Hematopoietic multipotent progenitor cell treated with erythropoietin and hydrocortisone succinate and interleukin-3 and kit ligand, for 15 days (in vitro differentiated cells): ENCODE measurements around the gene BTD.
"Not testable (repeated sequence)": the region's sequence is repeated elsewhere in the genome, so short reads cannot be mapped to it uniquely, and the experiment has no call there.

Experiments used
- DNase-seq: peaks from one replicate; pipeline ENCODE4 v3.0.0-alpha.2; 2015; ENCODE audit warnings: low spot score

The BTD gene

DNA sequence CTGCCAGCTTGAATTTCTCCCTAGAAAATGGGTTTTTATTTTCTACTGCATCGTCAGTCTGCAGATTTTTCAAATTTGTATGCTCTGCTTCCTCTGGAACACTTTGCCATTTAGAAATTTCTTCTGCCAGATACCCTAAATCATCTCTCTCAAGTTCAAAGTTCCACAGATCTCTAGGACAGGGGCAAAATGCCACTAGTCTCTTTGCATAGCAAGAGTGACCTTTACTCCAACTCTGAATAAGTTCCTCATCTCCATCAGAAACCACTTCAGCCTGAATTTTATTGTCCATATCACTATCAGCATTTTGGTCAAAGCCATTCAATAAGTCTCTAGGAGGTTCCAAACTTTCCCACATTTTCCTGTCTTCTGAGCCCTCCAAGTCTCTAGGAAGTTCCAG is 3.0 kb downstream of the BTD start:
- DNase-seq: not testable (repeated sequence)

DNA sequence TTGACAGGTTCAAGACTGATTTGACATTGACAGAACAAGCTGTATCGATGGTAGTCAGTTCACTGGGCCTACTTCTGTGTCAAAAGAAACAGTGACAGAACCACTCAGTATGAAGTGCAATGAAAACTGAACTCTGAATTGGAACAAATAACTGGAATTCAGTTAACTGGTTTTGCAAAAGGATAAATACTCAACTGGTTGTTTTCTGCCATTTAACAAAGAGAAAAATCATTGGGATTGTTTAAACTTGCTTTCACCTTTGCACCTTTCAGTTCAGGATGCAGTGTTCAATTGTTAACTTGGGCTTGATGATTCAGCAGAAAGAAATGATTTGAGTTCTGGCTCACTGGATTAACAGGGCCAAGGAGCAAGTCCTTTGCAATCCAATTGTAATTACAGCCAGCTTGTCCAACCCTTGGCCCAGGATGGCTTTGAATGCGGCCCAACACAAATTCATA is 4.9 kb downstream of the BTD start:
- DNase-seq: no peak

DNA sequence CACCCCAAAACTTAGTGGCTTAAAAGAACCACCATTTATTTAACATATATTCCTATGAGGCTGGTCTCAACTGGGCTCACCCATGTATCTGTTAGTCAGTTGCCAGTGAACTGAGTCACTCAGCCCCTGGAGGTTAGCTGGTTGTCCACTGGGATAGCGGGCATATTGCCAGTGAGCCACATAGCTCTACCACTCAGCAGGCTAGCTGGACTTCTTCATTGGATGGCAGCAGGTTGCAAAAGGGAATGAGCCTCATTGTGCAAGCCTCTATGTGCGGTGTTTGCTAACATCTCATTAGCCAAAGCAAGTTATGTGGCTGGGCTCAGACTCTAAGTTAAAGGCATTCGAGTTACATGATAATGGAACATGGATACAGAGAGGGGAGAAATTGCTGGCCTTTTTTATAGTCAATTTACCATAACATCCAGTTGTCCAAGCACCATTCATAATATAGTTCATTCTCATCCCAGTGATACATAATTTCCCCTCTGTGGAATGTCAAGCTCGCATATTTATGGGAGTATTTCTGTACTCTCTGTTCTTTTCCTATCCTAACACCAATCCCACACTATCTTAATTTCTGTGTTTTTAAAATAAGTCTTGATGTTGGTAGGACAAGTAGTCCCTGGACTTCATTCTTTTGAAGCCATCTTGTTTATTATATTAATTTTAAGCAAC is 8.7 kb downstream of the BTD start:
- no peak for DNase-seq

- no peak for DNase-seq
Observed at GRCh38 chr3:15611018-15611417, 9.5 kb downstream of the BTD start.

DNA sequence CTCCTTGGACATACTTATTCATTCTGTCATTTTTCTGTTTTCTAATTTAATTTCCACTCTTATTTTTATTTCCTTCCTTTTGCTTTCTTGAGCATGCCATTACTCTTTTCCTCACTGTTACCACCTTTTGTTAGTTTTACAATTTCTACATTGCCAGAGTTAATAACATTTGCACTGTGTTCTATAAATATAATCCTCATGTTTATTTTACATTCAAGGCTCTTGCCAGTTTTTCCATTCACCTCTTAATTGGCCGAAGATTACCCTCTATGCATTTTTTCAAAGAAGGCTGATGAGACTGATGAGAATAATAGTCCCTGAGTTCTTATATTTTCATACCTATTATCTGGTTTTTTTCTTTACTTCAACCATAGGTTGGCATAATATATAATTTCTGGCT is 10.5 kb downstream of the BTD start:
- DNase-seq: no peak

DNA sequence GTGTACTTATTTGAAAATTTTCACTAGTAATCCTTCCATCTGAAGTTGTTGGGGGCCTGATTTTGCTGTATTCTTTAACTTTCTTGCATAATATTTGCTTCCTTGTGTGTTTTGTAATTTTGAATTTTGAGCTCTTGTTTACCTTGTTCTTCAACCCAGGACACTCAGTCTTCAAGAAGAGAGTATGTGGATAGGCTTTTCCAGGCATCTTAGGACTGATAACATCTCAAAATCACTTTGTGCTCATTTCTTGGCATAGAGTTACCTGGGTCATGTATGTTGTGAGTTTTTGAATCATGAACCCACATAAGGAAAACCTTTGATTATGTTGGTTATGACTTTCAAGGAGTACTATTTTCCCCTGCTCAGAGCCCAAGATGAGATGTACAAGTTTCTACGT is 13.4 kb downstream of the BTD start:
- no peak for DNase-seq

DNA sequence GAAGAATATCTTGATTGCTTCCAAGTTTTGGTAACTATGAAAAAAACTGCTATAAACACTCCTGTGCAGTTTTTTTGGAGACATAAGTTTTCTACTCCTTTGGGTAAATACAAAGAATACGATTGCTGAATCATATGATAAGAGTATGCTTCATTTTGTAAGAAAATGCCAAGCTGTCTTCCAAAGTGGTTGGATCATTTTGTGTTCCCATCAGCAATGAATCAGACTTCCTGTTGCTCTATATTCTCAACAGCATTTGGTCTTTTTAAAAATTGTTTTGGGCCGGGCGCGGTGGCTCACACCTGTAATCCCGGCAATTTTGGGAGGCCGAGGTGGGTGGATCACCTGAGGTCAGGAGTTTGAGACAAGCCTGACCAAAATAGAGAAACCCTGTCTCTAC is 14.5 kb downstream of the BTD start:
- DNase-seq: no peak

- not testable (repeated sequence) for DNase-seq
Observed at GRCh38 chr3:15619659-15620464, 18.3 kb downstream of the BTD start.

GRCh38 chr3:15623535-15624440 is 22.2 kb downstream of the BTD start:
- no peak for DNase-seq

- DNase-seq: no peak
Observed at GRCh38 chr3:15628967-15629366, 27.4 kb downstream of the BTD start.

- DNase-seq: peak; percentile 61
Observed at GRCh38 chr3:15629860-15630597, 28.5 kb downstream of the BTD start.

- DNase-seq: no peak
Observed at GRCh38 chr3:15630646-15631350, 29.3 kb downstream of the BTD start.

- no peak for DNase-seq
Observed at GRCh38 chr3:15631426-15632211, 30.1 kb downstream of the BTD start.

DNA sequence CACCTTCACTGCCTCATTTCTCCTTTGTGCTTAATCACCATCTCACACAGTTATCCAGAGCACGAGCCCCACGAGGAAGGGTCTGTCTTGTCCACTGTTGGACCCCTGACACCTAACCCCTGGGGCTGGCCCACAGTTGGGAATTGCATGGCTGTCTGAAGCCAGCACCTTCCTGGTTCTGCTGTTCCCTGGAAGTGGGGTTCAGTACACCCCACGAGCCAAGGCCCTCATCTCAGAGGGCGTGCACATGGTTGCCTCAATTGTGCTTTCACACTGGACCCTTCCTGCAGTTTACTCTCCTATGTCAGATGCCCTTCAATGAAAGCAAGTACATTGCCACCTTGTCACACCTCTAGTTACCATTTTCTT is 30.7 kb downstream of the BTD start:
- no peak for DNase-seq

DNA sequence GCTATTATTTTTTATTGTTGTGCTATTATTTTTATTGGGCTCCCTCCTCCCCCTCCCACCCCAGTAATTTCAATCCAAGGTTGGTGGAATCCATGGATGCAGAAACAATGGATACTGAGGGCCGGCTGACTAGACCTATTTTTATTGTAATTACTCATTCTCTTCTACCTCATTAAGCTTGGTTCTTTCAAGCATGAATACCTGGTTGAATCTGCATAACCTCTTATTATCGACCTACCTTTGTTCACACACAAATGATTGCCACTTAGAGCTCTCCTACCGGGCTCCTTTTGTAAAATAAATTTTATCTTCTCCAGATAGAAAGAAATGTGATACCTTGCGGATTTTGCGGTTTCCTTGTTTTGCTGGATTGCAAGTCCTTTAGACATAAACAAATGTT is 31.6 kb downstream of the BTD start:
- no peak for DNase-seq

DNA sequence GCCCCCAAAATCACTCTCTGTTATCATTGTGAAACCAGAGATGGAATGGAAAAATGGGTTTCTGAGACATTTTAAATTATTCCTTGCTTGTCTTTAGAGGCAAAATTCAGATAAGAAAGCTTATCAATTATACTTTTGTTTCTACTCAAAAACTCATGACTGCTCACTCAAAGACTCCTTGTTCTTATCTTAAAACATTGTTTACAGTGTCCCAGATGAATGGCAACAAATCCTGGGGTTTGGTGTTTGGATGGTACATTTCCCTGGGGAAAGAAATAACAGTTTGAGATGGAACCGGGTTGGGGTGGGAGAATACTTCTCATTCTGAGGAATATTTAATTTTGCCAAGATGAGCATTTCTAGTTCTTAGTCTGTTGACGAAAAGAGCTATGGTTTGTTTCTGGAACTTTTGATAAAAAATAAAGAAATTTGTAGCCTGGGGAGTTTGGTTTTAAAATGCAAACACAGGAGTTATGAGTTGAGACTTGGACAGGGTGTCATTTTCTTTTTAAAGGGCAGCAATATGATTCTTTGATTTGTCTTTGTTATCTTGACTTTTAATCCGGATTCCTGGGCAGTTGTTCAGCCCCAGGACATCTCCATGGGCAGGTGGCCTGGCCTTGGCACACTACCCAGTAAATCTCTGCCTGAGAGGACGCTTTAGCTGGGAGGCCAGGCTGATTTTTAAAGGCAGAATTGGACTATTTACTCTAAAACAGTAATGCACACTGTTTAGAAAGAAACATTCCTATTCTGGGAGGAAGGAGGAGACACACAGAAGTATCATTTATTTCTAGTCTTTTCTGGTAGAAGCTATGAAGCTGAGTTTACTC is 32.4 kb downstream of the BTD start:
- no peak for DNase-seq

DNA sequence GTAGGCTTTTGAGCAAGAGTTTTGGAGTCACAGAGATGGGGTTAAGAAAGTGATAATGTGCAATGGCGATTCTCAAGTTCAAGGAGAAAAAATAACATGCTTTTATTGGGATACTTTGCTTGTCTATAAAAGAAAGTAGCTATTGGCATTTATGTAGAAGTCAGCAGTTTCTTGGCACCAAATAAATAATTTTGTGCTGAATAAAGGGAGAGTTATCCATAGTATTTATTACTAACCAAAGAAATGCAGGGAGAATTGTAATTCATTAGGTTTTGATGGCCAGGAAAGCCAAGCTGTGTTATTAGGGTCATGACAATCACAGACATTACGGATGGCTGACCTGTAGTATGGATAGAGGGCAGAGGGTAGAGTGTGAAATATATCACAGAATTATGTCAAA is 33.1 kb downstream of the BTD start:
- no peak for DNase-seq

- no peak for DNase-seq
Observed at GRCh38 chr3:15635121-15635661, 33.6 kb downstream of the BTD start.

DNA sequence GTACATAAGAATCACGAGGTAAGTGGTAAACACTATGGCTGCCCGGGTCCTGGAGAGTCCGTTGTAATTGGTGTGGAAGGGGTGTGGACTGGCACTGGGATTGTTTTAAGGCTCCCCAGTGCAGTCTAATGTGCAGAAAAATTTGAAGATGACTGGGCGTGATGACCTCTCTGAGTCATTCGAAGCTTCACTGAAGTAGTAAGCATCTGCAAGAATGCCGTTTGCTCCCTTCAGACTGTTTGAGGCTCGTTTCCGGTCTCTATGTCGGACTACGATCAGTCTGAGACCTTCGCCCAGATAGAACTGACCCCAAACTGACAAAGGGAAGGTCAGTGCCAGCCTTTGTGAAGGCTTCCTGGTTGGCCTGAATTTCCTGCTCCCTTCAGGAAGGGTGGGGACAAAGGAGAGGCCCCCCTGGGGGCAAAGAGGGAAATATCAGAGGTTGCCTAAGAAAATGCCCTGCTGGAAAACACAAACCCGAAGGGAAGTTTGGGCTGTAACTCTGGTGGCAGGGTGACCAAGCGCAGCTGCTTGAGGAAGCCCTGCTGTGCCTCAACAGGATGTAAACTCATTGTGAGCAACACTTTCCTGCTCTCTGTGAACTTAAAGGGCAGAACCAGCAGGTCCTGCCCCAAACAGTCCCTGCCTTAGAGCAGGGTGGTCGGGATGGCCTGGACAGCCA is 34.6 kb downstream of the BTD start:
- DNase-seq: no peak
